Endothelial cell (in vitro differentiated cells): ENCODE data around the gene DOCK3. TPM values are rescaled to one million over a fixed set of nuclear protein-coding genes. Genes with fewer than 3 reads are reported as not detected.
"Not testable (repeated sequence)": the region's sequence is repeated elsewhere in the genome, so short reads cannot be mapped to it uniquely, and the experiment has no call there.

ENCODE experiments used
- DNase-seq: peaks from one replicate; pipeline ENCODE4 v3.0.0; 2021; ENCODE audit warnings: low spot score
- H3K27ac Mint-ChIP-seq: one replicate; pipeline ENCODE4 v1.8.0; 2021; ENCODE audit warnings: mixed read lengths, inconsistent platforms; ENCODE audit not compliant: unreplicated experiment
- H3K27me3 Mint-ChIP-seq: one replicate; pipeline ENCODE4 v1.8.0; 2021; ENCODE audit warnings: mild to moderate bottlenecking, moderate library complexity, mixed read lengths, inconsistent platforms; ENCODE audit not compliant: unreplicated experiment
- H3K36me3 Mint-ChIP-seq: one replicate; pipeline ENCODE4 v1.8.0; 2021; ENCODE audit warnings: mild to moderate bottlenecking, low read depth, mixed read lengths, inconsistent platforms; ENCODE audit not compliant: unreplicated experiment
- H3K4me1 Mint-ChIP-seq: one replicate; pipeline ENCODE4 v1.8.0; 2021; ENCODE audit warnings: mild to moderate bottlenecking, mixed read lengths, inconsistent platforms; ENCODE audit not compliant: unreplicated experiment
- H3K4me3 Mint-ChIP-seq: one replicate; pipeline ENCODE4 v1.8.0; 2021; ENCODE audit warnings: mild to moderate bottlenecking, mixed read lengths, inconsistent platforms; ENCODE audit not compliant: unreplicated experiment
- H3K9me3 Mint-ChIP-seq: one replicate; pipeline ENCODE4 v1.8.0; 2021; ENCODE audit warnings: mixed read lengths, inconsistent platforms; ENCODE audit not compliant: unreplicated experiment
- CTCF ChIP-seq: fragments of 200-600 bp; sonication (generic); IDR thresholded peaks from one replicate; pipeline ENCODE4 v1.5.0; 2021; ENCODE audit warnings: antibody characterized with exemption; ENCODE audit not compliant: unreplicated experiment
- total RNA-seq: library from RNA; stranded (reverse); fragmentation: NEBNext Ultra II Directional; extraction: Animal tissue kit (Norgen Biotek cat#: 25700); gene quantifications from one replicate; pipeline ENCODE4 v1.2.1, GENCODE V29; 2021; ENCODE audit not compliant: unreplicated experiment

DOCK3 gene
- total RNA-seq, 1 donor from 2014 or later = 1.3 TPM

GRCh38 chr3:50687127-50687751, 12.5 kb downstream of the DOCK3 start:
- Mint-ChIP-seq H3K4me3 (no peak overlapping the region), H3K27ac (no peak overlapping the region), H3K36me3 (no peaks in the 10 kb centered on the region), H3K9me3 (no peaks in the 10 kb centered on the region), H3K4me1 (no peaks in the 10 kb centered on the region), H3K27me3 (peaks cover 2% of the 10 kb centered on the region)
- no peak for DNase-seq
- no peak for TF ChIP-seq CTCF

GRCh38 chr3:50687916-50688315, 13.2 kb downstream of the DOCK3 start:
- H3K27me3 Mint-ChIP-seq = peaks cover 2% of the 10 kb centered on the region
- no peak for DNase-seq
- H3K27ac Mint-ChIP-seq = no peak overlapping the region
- no peak for TF ChIP-seq CTCF
- no peaks in the 10 kb centered on the region for H3K36me3 Mint-ChIP-seq
- H3K9me3 Mint-ChIP-seq = no peaks in the 10 kb centered on the region
- no peak overlapping the region for H3K4me3 Mint-ChIP-seq
- H3K4me1 Mint-ChIP-seq = no peaks in the 10 kb centered on the region

GRCh38 chr3:50688602-50689001, 13.9 kb downstream of the DOCK3 start:
- not testable (repeated sequence) for H3K4me3 Mint-ChIP-seq, H3K27me3 Mint-ChIP-seq, H3K36me3 Mint-ChIP-seq, H3K4me1 Mint-ChIP-seq, H3K27ac Mint-ChIP-seq, H3K9me3 Mint-ChIP-seq, DNase-seq

GRCh38 chr3:50689558-50689957, 14.8 kb downstream of the DOCK3 start:
- H3K27me3 Mint-ChIP-seq = peaks cover 2% of the 10 kb centered on the region
- no peak for DNase-seq
- no peak overlapping the region for H3K4me3 Mint-ChIP-seq
- H3K36me3 Mint-ChIP-seq = no peaks in the 10 kb centered on the region
- H3K4me1 Mint-ChIP-seq = no peaks in the 10 kb centered on the region
- no peak overlapping the region for H3K27ac Mint-ChIP-seq
- no peak for TF ChIP-seq CTCF
- H3K9me3 Mint-ChIP-seq = no peaks in the 10 kb centered on the region

GRCh38 chr3:50695031-50695430, 20.3 kb downstream of the DOCK3 start:
- Mint-ChIP-seq H3K27me3 (peaks cover 2% of the 10 kb centered on the region), H3K4me1 (no peaks in the 10 kb centered on the region), H3K4me3 (no peak overlapping the region), H3K9me3 (no peaks in the 10 kb centered on the region), H3K36me3 (no peaks in the 10 kb centered on the region), H3K27ac (no peak overlapping the region)
- DNase-seq = no peak
- TF ChIP-seq CTCF = no peak
